GM18505 (cell line): ENCODE data around the gene ZNF366.
"Not testable (repeated sequence)": the region's sequence is repeated elsewhere in the genome, so short reads cannot be mapped to it uniquely, and the experiment has no call there.

Experiments
- ATAC-seq: cut with Tn5 transposase; IDR thresholded peaks from one replicate; pipeline ENCODE4 v1.9.1; 2021; ENCODE audit not compliant: unreplicated experiment
- POLR2A ChIP-seq: IDR thresholded peaks from 4 replicates; pipeline ENCODE4 v1.6.1; 2011; ENCODE audit warnings: borderline replicate concordance; ENCODE audit not compliant: insufficient read depth, insufficient read length; ENCODE audit errors: extremely low read depth

ZNF366 gene

DNA sequence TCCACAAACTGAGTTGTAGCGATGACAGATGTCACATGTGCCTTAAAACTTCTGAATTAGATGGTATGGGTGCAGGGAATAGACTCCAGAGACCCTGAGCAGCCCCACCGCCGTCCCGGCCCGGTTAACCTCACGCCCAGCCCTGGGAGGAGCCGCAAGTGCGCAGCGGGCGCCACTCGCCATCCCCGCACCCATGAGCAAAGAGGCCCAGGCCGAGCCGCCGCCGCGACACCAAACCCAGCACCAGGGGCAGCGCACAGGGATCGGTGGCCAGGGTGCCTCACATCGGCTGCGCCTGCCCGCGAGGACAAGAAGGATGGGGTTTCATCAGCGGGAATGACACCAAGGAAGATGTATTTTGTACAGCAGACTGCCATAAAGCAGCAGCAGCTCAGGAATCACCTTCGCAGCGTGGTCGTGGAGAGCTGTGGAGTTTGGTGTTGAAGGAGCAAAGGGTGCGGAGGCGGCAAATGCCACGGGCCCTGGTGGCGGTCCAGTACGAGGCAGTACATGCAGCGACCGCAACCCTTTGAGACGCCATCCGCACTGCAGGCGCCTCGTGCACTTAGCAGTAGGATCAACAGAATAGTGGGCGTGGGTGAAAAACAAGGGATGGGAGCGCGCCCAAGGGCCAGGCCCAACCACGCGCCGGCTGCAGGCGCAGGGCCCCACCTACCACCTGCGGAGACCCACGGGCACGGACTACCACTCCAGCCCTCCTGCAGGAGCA lies 89.7 kb downstream of the ZNF366 start:
- ATAC-seq, result no peak

DNA sequence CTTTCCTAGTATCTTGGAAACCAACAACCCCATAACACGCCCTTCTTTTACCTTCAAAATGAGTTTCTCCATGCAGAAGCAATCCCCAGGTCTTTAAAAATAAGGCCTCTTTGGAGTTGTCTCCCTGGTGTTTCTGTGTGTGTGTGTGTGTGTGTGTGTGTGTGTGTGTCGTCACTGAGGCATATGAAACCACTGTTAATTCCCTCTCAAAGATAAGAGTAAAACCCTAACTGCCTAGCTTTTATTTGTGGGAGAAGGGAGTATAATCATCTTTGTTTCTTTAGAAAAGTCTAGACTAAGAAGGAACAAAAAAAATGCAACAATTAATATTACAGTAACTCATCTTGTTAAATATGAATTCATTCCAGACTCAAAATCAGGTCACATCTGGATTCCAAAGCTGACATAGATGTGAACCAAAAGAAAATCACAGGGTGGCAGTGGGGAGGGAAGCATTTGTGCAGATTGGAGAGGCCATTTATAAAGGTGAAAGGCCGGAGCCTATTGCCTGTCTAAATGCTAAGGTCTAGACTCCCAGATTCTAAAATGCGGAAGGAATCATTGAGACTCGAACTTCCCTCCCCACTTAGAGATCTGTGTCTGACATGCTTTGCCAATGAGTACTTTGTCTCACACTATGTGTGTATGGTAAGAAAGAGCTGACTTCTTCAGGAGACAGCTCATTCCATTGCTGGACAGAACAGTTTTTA lies 91.4 kb downstream of the ZNF366 start:
- no peak for TF ChIP-seq POLR2A
- no peak for ATAC-seq

More for the DNA sequence above, 89.7 kb downstream of the ZNF366 start:
- no peak for TF ChIP-seq POLR2A

DNA sequence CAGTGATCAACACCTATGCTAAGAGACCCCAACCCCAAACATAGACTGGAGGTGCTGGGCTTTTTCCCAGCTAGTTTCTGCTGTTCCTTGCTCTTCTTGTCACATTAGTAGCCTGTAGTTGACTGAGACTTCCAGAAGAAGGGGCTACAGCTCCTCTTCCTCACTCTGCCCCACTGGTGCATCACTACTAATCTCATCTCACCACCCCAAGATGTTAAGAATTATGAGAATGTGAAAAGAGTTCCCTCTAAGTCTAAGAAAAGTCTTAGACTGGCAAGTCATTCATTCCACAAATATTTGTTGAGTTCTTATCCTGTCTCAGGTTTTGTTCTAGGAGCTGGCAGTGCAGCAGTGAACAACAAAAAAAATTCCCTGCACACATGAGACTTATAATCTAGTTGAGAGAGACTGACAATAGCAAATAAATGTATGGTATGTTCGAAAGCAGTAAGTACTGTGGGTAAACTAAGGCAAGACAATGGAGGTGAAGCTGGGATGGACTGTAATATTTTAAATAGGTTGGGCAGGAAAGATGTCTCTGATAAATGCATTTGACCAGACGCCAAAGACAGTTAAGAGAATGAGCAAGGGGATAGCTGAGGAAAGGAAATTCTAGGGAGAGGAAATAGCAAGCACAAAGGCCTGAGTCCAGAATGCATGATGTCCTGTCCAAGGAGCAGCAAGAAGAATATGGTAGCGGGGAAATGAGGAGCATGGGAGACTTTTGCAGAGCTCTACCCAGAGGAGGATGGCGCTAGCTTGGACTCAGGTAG lies 94.7 kb downstream of the ZNF366 start:
- TF ChIP-seq POLR2A, result no peak
- ATAC-seq, result no peak

DNA sequence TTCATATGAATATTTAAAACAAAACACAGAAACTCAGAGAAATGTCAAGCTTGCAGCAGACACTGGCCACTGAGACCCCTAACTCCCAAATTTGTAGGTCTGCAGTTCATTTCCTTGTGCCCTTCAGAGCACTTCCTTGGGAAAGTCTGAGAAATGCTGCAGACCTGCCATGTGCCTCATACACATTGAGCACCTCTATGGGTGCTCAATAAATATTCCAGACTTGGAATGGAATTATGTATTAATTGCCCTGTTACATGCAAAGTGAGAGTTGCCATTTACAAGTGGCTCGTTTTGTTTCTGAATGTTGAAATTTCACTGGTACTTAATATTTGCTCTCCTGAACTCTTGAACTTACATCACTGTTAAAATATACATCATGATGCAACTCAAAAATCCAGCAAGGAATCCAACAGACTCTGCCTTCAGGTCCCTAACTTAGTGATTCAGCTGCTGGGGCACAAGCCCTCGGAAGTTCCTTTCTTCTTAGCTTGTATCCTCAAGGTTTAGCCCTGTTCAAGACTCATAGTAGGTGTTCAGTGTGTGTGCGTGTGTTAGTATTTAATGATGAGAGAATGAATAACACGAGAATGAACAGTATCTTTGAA lies 96.4 kb downstream of the ZNF366 start:
- no peak for ATAC-seq

DNA sequence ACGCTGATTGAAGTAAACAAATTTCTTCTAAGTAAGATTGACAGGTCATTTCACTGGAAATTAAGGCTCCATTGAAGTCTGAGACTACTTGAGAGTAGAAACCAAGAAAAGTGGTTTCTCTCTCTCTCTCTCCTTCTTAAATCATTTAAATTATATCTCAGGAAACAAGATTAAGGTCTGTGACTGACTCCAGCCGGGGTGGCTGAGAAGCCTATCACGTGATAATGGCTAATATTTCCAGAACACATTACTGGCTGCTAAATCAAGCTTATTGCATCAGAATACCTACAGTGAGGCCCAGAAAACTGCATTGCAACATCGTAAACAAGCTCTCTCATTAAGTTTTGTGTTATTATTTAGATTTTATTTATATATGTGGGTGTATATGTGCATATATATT lies 98.6 kb downstream of the ZNF366 start:
- ATAC-seq, result no peak
- no peak for TF ChIP-seq POLR2A

More for the DNA sequence above, 96.4 kb downstream of the ZNF366 start:
- TF ChIP-seq POLR2A, result no peak

DNA sequence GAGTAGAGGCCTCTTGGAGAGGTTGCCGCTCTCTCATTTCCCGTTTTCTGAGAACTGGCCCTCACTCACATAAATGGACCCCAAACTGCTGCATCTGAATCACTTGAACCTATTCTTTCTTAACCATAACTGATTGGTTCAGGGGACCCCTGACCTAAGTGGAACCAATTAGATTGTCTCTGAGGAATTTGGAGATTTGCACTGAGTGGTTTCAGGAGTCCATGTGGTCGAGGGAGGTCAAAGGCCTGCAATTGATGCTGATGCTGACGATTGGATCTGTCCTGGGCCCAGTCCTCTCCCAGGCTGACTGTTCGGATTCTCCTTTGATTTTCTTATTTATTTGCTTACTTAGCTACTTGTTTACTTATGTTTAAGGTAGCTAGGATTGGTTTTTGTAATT lies 99.1 kb downstream of the ZNF366 start:
- no peak for TF ChIP-seq POLR2A
- no peak for ATAC-seq

DNA sequence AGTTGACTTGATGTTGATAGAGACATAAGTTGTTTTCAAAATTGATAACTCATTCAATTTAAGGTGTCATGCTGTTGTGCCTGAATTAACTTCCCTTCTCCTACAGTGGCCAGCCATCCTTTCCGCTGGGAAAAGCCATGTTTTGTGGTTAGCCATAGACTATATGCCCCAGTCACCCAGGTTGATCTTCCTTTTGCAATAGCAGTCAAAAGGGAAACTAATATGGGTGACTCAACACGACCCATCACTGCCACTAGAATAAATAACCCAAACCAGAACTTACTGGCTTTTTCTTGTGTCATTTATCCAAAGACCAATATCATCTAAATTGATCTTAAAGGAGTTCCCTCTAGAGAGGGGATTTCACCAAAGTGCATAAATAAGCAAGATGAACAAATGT lies 99.7 kb downstream of the ZNF366 start:
- no peak for ATAC-seq
- TF ChIP-seq POLR2A, result no peak

DNA sequence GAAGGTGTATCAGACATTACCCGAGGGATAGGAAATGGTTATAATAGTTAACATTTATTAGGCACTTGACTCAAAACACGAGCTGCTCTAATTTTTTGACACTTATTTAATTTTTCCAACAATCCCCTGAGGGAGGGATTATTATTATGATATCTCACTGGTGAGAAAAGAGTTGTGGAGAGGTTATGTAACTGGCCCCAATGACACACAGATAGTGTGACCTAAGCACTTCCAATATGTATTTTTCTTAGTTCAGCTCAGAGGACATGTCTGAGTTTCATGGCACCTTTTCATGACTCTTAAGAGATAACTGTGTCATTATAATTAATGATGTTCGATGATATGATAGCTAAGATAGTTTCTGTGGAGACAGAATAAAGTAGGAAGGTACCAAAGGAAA lies 100.1 kb downstream of the ZNF366 start:
- ATAC-seq, result no peak

DNA sequence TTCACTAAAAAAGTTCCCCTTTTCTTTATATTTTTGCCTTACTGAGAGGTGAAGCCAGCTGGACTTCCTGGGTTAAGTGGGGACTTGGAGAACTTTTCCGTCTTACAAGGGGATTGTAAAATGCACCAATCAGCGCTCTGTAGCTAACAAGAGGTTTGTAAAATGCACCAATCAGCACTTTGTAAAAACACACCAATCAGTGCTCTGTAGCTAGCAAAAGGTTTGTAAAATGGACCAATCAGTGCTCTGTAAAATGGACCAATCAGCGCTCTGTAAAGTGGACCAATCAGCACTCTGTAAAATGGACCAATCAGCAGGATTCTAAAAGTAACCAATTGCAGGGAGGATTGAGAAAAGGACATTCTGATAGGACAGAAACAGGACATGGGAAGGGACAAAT lies 102.4 kb downstream of the ZNF366 start:
- not testable (repeated sequence) for ATAC-seq

More for the DNA sequence above, 100.1 kb downstream of the ZNF366 start:
- TF ChIP-seq POLR2A, result no peak

DNA sequence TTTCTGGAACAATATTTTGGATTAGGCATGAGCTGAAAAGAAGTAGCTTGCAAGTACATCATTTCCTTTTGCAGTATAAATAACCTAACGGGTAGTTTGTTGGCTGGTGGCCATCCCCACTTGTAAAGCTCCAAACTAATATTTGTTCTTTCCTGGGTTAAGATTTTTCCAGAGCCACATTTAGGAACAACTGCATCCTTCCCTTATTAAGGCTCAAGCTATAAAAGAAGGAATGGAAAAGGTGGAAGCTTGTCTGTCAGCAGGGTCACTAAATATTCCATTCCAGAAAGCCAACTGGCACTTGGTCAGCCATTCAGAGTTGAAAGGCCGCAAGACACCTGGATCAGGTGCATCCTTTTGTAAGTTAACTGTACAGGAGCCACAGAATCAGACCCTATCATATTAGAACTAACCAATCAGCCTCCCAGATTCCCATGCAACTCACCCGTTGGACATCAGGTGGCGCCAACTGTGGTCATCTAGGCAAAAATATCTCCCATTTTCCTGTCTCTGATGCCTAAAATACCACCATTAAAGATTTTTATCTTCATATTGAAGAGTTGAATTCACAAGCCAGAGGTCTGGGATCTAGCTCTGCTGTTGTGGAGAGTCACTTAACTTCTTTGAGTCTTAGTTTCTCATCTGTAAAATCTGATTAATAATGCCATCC lies 104.1 kb downstream of the ZNF366 start:
- no peak for ATAC-seq
- TF ChIP-seq POLR2A, result no peak

DNA sequence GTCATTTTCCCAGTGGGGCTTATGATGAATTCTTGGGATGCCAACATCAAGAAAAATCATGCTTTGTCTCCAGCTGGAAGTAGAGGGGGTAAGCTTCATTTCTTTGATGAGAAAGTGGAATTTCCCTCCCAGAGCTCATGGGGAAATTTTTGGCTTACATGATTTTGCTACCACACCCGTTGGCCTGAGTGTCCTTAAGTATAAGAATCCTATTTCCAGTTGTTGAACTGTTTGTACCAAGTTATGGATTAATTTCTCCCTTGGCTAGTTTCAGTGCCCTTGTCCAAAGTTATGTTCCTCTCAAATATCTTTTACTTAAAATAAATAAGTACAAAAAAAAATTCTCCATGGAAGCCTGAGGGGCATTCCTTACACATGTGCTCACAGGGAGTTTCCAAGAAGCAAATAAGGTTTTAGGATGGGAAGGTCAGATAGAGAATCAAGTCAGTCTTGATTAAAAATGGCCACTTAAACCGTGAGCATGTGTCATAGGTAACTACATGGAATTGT lies 104.8 kb downstream of the ZNF366 start:
- no peak for TF ChIP-seq POLR2A
- ATAC-seq, result no peak

DNA sequence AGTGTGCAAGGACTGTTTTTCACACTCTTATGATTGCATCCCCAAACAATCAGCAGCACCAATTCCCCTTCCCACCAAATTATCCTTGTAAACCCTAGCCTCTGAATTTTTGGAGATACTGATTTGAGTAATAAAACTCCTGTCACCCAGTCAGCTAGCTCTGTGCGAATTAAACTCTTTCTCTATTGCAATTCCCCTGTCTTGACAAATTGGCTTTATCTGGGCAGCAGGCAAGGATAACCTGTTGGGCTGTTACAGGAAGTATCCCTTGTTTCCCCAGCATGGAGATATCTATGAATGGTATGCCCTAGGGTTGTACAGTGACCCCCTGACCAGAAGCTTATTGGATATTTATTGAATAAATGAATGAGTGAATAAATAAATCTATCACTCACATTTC lies 106.3 kb downstream of the ZNF366 start:
- TF ChIP-seq POLR2A, result no peak
- ATAC-seq, result no peak

DNA sequence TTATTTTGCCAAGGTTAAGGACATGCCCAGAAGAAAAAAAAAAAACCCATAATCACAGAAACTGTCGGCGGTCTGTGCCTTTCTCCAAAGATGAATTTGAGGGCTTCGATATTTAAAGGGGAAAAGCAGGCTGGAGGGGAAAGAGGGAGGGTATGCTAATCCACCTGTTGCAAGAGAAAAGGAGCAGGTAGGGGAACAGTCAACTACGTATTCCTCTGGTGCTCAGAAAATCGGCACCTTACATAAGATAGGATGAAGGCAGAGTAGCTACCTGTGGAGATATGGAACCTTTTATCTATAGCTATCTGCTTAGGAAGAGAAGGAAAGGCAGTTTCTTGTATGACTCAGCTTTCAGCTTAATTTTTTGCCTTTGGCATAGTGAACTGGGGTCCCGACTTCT lies 109.4 kb downstream of the ZNF366 start:
- no peak for TF ChIP-seq POLR2A
- ATAC-seq, result no peak
